Activated CD8-positive, alpha-beta T cell treated with anti-CD3 and anti-CD28 coated beads, Interleukin-2, amount 10 ng/mL, durations not matched to agents 7 days and 5 days (primary cell): Measurements from ENCODE around the gene GRIN2D. TPM values are rescaled to one million over a fixed set of nuclear protein-coding genes. Genes with fewer than 3 reads are reported as not detected.

Source experiments
- total RNA-seq, 2 experiments: library from RNA; stranded (reverse); gene quantifications; one replicate each; pipeline ENCODE4 v1.2.3, GENCODE V29; 2021

Gene GRIN2D
- total RNA-seq, 2 experiments from 2014 or later, result 0.05 to 0.08 TPM

Other genes with a start within 250 kb of the GRIN2D start
- gene LIG1, start 223.3 kb upstream of the GRIN2D start, total RNA-seq, result 100 to 1,000 TPM; 190 to 198 TPM
- 10 to 100 TPM in 1 of 2 experiments, 1 to 10 TPM in 1; 9.0 to 10.3 TPM for gene ZSWIM9, start 223.0 kb upstream of the GRIN2D start, total RNA-seq
- 100 to 1,000 TPM; 180 to 185 TPM for gene CARD8, start 137.8 kb upstream of the GRIN2D start, total RNA-seq
- gene ZNF114, start 123.6 kb upstream of the GRIN2D start, total RNA-seq, result under 1 TPM; 0.44 to 0.45 TPM
- gene EMP3, start 68.1 kb upstream of the GRIN2D start, total RNA-seq, result 100 to 1,000 TPM; 300 to 320 TPM
- 10 to 100 TPM; 17.1 to 19.4 TPM for gene TMEM143, start 29.7 kb upstream of the GRIN2D start, total RNA-seq
- not detected for gene SYNGR4, start 29.3 kb upstream of the GRIN2D start, total RNA-seq
- gene KDELR1, start 2.1 kb upstream of the GRIN2D start, total RNA-seq, result 10 to 100 TPM; 70.3 to 71.3 TPM
- gene GRWD1, start 52.3 kb downstream of the GRIN2D start, total RNA-seq, result 10 to 100 TPM; 46.4 to 50.4 TPM
- 1 to 10 TPM; 1.4 to 1.5 TPM for gene KCNJ14, start 61.9 kb downstream of the GRIN2D start, total RNA-seq
- 10 to 100 TPM; 48.3 to 50.3 TPM for gene CYTH2, start 75.7 kb downstream of the GRIN2D start, total RNA-seq
- 1 to 10 TPM; 2.8 to 3.7 TPM for gene LMTK3, start 118.2 kb downstream of the GRIN2D start, total RNA-seq
- not detected for gene SULT2B1, start 158.5 kb downstream of the GRIN2D start, total RNA-seq
- not detected for gene SPACA4, start 213.1 kb downstream of the GRIN2D start, total RNA-seq
- gene FAM83E, start 221.4 kb downstream of the GRIN2D start, total RNA-seq, result 1 to 10 TPM; 1.7 to 2.3 TPM
- 1,000 to 10,000 TPM; 1,371 to 1,433 TPM for gene RPL18, start 225.5 kb downstream of the GRIN2D start, total RNA-seq
- gene SPHK2, start 225.8 kb downstream of the GRIN2D start, total RNA-seq, result 10 to 100 TPM; 33.0 to 33.1 TPM
- 10 to 100 TPM; 17.3 to 18.3 TPM for gene DBP, start 243.7 kb downstream of the GRIN2D start, total RNA-seq